Neural cell (in vitro differentiated cells): ENCODE measurements around the gene PKHD1. TPM values are rescaled to one million over a fixed set of nuclear protein-coding genes. Genes with fewer than 3 reads are reported as not detected.

ENCODE experiments used
- H2AFZ ChIP-seq: fragments of 200-600, 300-800 bp; sonication (generic), shearing (Covaris generic); 2 replicates; pipeline ENCODE4 v1.6.0; 2014; ENCODE audit warnings: low read depth, mild to moderate bottlenecking, antibody characterized with exemption, low read length, moderate library complexity
- H3F3A ChIP-seq: fragments of 200-600 bp; shearing (Covaris generic); 2 replicates; pipeline ENCODE4 v1.6.1; 2016; ENCODE audit warnings: mild to moderate bottlenecking, moderate library complexity, mixed read lengths, antibody characterized with exemption, low read length; ENCODE audit not compliant: insufficient read depth, poor library complexity, severe bottlenecking
- H3K27ac ChIP-seq: fragments of 200-600, 300-800 bp; sonication (generic), shearing (Covaris generic); 2 replicates; pipeline ENCODE4 v1.5.1; 2014; ENCODE audit warnings: mild to moderate bottlenecking, low read length, moderate library complexity
- H3K27me3 ChIP-seq: fragments of 300-800, 200-600 bp; sonication (generic), shearing (Covaris generic); 2 replicates; pipeline ENCODE4 v1.6.0; 2014; ENCODE audit warnings: mild to moderate bottlenecking, low read depth, low read length, moderate library complexity; ENCODE audit not compliant: insufficient read depth
- H3K36me3 ChIP-seq: fragments of 300-800, 200-600 bp; sonication (generic), shearing (Covaris generic); 2 replicates; pipeline ENCODE4 v1.5.1; 2014; ENCODE audit warnings: mild to moderate bottlenecking, antibody characterized with exemption, low read length, moderate library complexity; ENCODE audit not compliant: insufficient read depth
- H3K4me2 ChIP-seq: fragments of 300-800, 200-600 bp; sonication (generic), shearing (Covaris generic); 2 replicates; pipeline ENCODE4 v1.6.0; 2014; ENCODE audit warnings: mild to moderate bottlenecking, low read length
- H3K4me3 ChIP-seq: fragments of 300-800, 200-600 bp; sonication (generic), shearing (Covaris generic); 2 replicates; pipeline ENCODE4 v1.5.1; 2014; ENCODE audit warnings: mild to moderate bottlenecking, low read length, moderate library complexity
- H3K79me2 ChIP-seq: fragments of 200-600 bp; shearing (Covaris generic); replicated peaks from 2 replicates; pipeline ENCODE4 v1.6.0; 2014; ENCODE audit warnings: mild to moderate bottlenecking, low read length, moderate library complexity; ENCODE audit not compliant: insufficient read depth
- H3K9ac ChIP-seq: fragments of 300-800, 200-600 bp; sonication (generic), shearing (Covaris generic); 2 replicates; pipeline ENCODE4 v1.6.1; 2016; ENCODE audit warnings: mild to moderate bottlenecking, low read length, mixed read lengths
- H3K9me2 ChIP-seq: fragments of 200-600 bp; shearing (Covaris generic); 2 replicates; pipeline ENCODE4 v1.6.1; 2016; ENCODE audit warnings: mild to moderate bottlenecking, low read length, mixed read lengths; ENCODE audit not compliant: insufficient read depth
- H3K9me3 ChIP-seq: fragments of 200-600, 300-800 bp; sonication (generic), shearing (Covaris generic); 2 replicates; pipeline ENCODE4 v1.6.1; 2016; ENCODE audit warnings: mild to moderate bottlenecking, mixed run types, low read length, moderate library complexity, mixed read lengths
- H4K20me1 ChIP-seq: fragments of 200-600 bp; shearing (Covaris generic); 2 replicates; pipeline ENCODE4 v1.6.1; 2016; ENCODE audit warnings: mild to moderate bottlenecking, mixed run types; ENCODE audit not compliant: insufficient read depth
- CTCF ChIP-seq: fragments of 450-650 bp; IDR thresholded peaks from 2 replicates; pipeline ENCODE4 v1.5.1; 2014; ENCODE audit warnings: antibody characterized with exemption, mild to moderate bottlenecking, moderate library complexity; ENCODE audit not compliant: poor library complexity, severe bottlenecking
- EP300 ChIP-seq: fragments of 450-650 bp; conservative IDR thresholded peaks from 2 replicates; pipeline ENCODE4 v1.6.1; 2014; ENCODE audit warnings: antibody characterized with exemption, mild to moderate bottlenecking, moderate library complexity; ENCODE audit not compliant: poor library complexity, severe bottlenecking
- EZH2 ChIP-seq: fragments of 200-600, 300-800 bp; shearing (Covaris generic), sonication (generic); IDR thresholded peaks from 2 replicates; pipeline ENCODE4 v1.6.1; 2014; ENCODE audit warnings: antibody characterized with exemption, low read length, borderline replicate concordance, mild to moderate bottlenecking; ENCODE audit not compliant: insufficient read depth, poor library complexity, severe bottlenecking
- MXI1 ChIP-seq: fragments of 450-650 bp; conservative IDR thresholded peaks from 2 replicates; pipeline ENCODE4 v1.6.1; 2014; ENCODE audit warnings: antibody characterized with exemption, mild to moderate bottlenecking; ENCODE audit not compliant: poor library complexity, severe bottlenecking
- POLR2AphosphoS5 ChIP-seq: IDR thresholded peaks from 2 replicates; pipeline ENCODE4 v1.6.1; 2012
- RAD21 ChIP-seq: fragments of 450-650 bp; conservative IDR thresholded peaks from 2 replicates; pipeline ENCODE4 v1.6.1; 2014; ENCODE audit warnings: antibody characterized with exemption, mild to moderate bottlenecking, moderate library complexity
- REST ChIP-seq: IDR thresholded peaks from 2 replicates; pipeline ENCODE4 v1.6.1; 2012; ENCODE audit warnings: borderline replicate concordance
- SMC3 ChIP-seq: fragments of 450-650 bp; conservative IDR thresholded peaks from 2 replicates; pipeline ENCODE4 v1.6.1; 2014; ENCODE audit warnings: antibody characterized with exemption, mild to moderate bottlenecking, moderate library complexity; ENCODE audit not compliant: poor library complexity
- TAF1 ChIP-seq: IDR thresholded peaks from 2 replicates; pipeline ENCODE4 v1.6.1; 2012; ENCODE audit warnings: low read depth
- polyA plus RNA-seq: library from polyadenylated mRNA; depleted of rRNA; stranded (reverse); fragments of >200 nt; gene quantifications from 2 replicates; pipeline ENCODE4 v1.2.3, GENCODE V29; 2014

Gene PKHD1
- polyA plus RNA-seq, 1 donor from 2014 or later = not detected

GRCh38 chr6:51962354-51962753 lies 125.1 kb downstream of the PKHD1 start:
- H3K9me3 ChIP-seq = no peaks in the 10 kb centered on the region
- H3K9me2 ChIP-seq = no peaks in the 10 kb centered on the region
- no peak for TF ChIP-seq MXI1
- TF ChIP-seq EZH2 = no peak
- no peak for TF ChIP-seq CTCF
- TF ChIP-seq EP300 = no peak
- TF ChIP-seq SMC3 = no peak
- no peak for TF ChIP-seq POLR2AphosphoS5
- TF ChIP-seq REST = no peak
- no peak for TF ChIP-seq TAF1
- TF ChIP-seq RAD21 = no peak
- no peak overlapping the region for H3K4me3 ChIP-seq
- no peak overlapping the region for H3K27ac ChIP-seq
- H2AFZ ChIP-seq = no peak overlapping the region
- H3F3A ChIP-seq = no peaks in the 10 kb centered on the region
- no peaks in the 10 kb centered on the region for H3K79me2 ChIP-seq
- H4K20me1 ChIP-seq = no peaks in the 10 kb centered on the region
- H3K27me3 ChIP-seq = peaks cover 3% of the 10 kb centered on the region
- no peak overlapping the region for H3K9ac ChIP-seq
- no peak overlapping the region for H3K4me2 ChIP-seq
- no peaks in the 10 kb centered on the region for H3K36me3 ChIP-seq

GRCh38 chr6:51960419-51960818 lies 127.0 kb downstream of the PKHD1 start:
- Histone ChIP-seq H3K9me2 (no peaks in the 10 kb centered on the region), H3K36me3 (no peaks in the 10 kb centered on the region), H3F3A (no peaks in the 10 kb centered on the region), H3K27ac (no peak overlapping the region), H3K79me2 (no peaks in the 10 kb centered on the region), H3K4me2 (no peak overlapping the region), H3K9me3 (no peaks in the 10 kb centered on the region), H4K20me1 (no peaks in the 10 kb centered on the region), H2AFZ (no peak overlapping the region), H3K4me3 (no peak overlapping the region), H3K9ac (no peak overlapping the region), H3K27me3 (peaks cover 3% of the 10 kb centered on the region)
- TF ChIP-seq REST (no peak), SMC3 (no peak), TAF1 (no peak), EZH2 (no peak), RAD21 (no peak), CTCF (no peak), MXI1 (no peak), POLR2AphosphoS5 (no peak), EP300 (no peak)
